CD14-positive monocyte (primary cell): ENCODE results near the gene GPR143. TPM values are rescaled to one million over a fixed set of nuclear protein-coding genes. Genes with fewer than 3 reads are reported as not detected.

Source experiments
- DNase-seq, 3 donors: peaks; one replicate each; pipeline ENCODE4 v3.0.0-alpha.2; 2011 to 2022
- H2AFZ ChIP-seq: 2 replicates; pipeline ENCODE4 v1.6.0; 2012; ENCODE audit warnings: mild to moderate bottlenecking, low read depth, low read length, inconsistent platforms; ENCODE audit not compliant: insufficient read depth, poor library complexity, severe bottlenecking
- H3K27ac ChIP-seq, 2 donors: 1 replicate in 1 of 2; 2 replicates in 1 of 2; pipeline ENCODE4 v1.5.1; 2012 to 2013; ENCODE audit warnings: low read length in 2 of 2, control low read depth in 1 of 2, inconsistent platforms in 1 of 2, low read depth in 1 of 2, mild to moderate bottlenecking in 1 of 2
- H3K27me3 ChIP-seq, 2 donors: one replicate each; pipeline versions ENCODE4 v1.6.0 to v1.6.1; 2011 to 2013; ENCODE audit warnings: low read length in 2 of 2; ENCODE audit not compliant: control insufficient read depth in 2 of 2, insufficient read depth in 2 of 2
- H3K36me3 ChIP-seq, 2 donors: replicated peaks in 1 of 2; 1 replicate in 1 of 2; 2 replicates in 1 of 2; pipeline versions ENCODE4 v1.5.1 to v1.6.1; 2012 to 2013; ENCODE audit warnings: low read length in 2 of 2, control low read depth in 1 of 2, inconsistent platforms in 1 of 2, mild to moderate bottlenecking in 1 of 2; ENCODE audit not compliant: insufficient read depth in 2 of 2, control insufficient read depth in 1 of 2
- H3K4me1 ChIP-seq, 2 donors: 1 replicate in 1 of 2; 2 replicates in 1 of 2; pipeline versions ENCODE4 v1.5.1 to v1.6.1; 2012 to 2013; ENCODE audit warnings: low read length in 2 of 2, control low read depth in 1 of 2, inconsistent platforms in 1 of 2, mild to moderate bottlenecking in 1 of 2, moderate library complexity in 1 of 2; ENCODE audit not compliant: insufficient read depth in 2 of 2, control insufficient read depth in 1 of 2
- H3K4me2 ChIP-seq: replicated peaks from 2 replicates; pipeline ENCODE3; 2012; ENCODE audit warnings: low read length, moderate library complexity, mild to moderate bottlenecking; ENCODE audit not compliant: poor library complexity, severe bottlenecking; ENCODE audit errors: extremely low read depth
- H3K4me3 ChIP-seq, 3 experiments: fragments of 200-600 bp in 1 of 3; sonication (generic) in 1 of 3; replicated peaks in 1 of 3; 1 replicate in 2 of 3; 2 replicates in 1 of 3; pipeline ENCODE4 v1.5.1; 2011 to 2013; ENCODE audit warnings: low read length in 3 of 3, mild to moderate bottlenecking in 3 of 3, control low read depth in 2 of 3, low read depth in 2 of 3, inconsistent platforms in 1 of 3, moderate library complexity in 1 of 3
- H3K79me2 ChIP-seq: 2 replicates; pipeline ENCODE4 v1.6.0; 2012; ENCODE audit warnings: mild to moderate bottlenecking, control low read depth, inconsistent platforms, low read length, moderate library complexity; ENCODE audit not compliant: insufficient read depth
- H3K9ac ChIP-seq: 2 replicates; pipeline ENCODE4 v1.6.0; 2017; ENCODE audit warnings: low read length, mild to moderate bottlenecking; ENCODE audit not compliant: insufficient read depth, poor library complexity, severe bottlenecking
- H3K9me3 ChIP-seq, 2 donors: replicated peaks in 1 of 2; 1 replicate in 1 of 2; 2 replicates in 1 of 2; pipeline versions ENCODE4 v1.5.1 to v1.6.1; 2012 to 2013; ENCODE audit warnings: low read length in 2 of 2, control low read depth in 1 of 2; ENCODE audit not compliant: control insufficient read depth in 1 of 2, insufficient read depth in 1 of 2
- H4K20me1 ChIP-seq: 2 replicates; pipeline ENCODE4 v1.6.0; 2012; ENCODE audit warnings: mild to moderate bottlenecking, low read length, control low read depth, moderate library complexity; ENCODE audit not compliant: insufficient read depth
- H3K27ac Mint-ChIP-seq, 7 donors: one replicate each; pipeline ENCODE4 v1.8.0; 2020; ENCODE audit warnings: mild to moderate bottlenecking in 7 of 7, mixed read lengths in 7 of 7, moderate library complexity in 6 of 7, inconsistent platforms in 2 of 7
- H3K27me3 Mint-ChIP-seq, 3 donors: one replicate each; pipeline ENCODE4 v1.8.0; 2021 to 2022; ENCODE audit warnings: low read depth in 3 of 3, mild to moderate bottlenecking in 3 of 3, mixed read lengths in 3 of 3, moderate library complexity in 3 of 3, inconsistent platforms in 1 of 3
- H3K36me3 Mint-ChIP-seq, 2 donors: one replicate each; pipeline ENCODE4 v1.8.0; 2020; ENCODE audit warnings: mixed read lengths in 2 of 2, inconsistent platforms in 1 of 2, mild to moderate bottlenecking in 1 of 2
- H3K4me1 Mint-ChIP-seq: one replicate; pipeline ENCODE4 v1.8.0; 2020; ENCODE audit warnings: mild to moderate bottlenecking, mixed read lengths
- H3K4me3 Mint-ChIP-seq, 2 donors: one replicate each; pipeline ENCODE4 v1.8.0; 2020; ENCODE audit warnings: mild to moderate bottlenecking in 2 of 2, mixed read lengths in 2 of 2, moderate library complexity in 1 of 2
- H3K9me3 Mint-ChIP-seq, 7 donors: one replicate each; pipeline ENCODE4 v1.8.0; 2020 to 2022; ENCODE audit warnings: mixed read lengths in 7 of 7, mild to moderate bottlenecking in 6 of 7, moderate library complexity in 6 of 7, inconsistent platforms in 2 of 7
- WGBS: methylation state at CpG from one replicate; pipeline ENCODE4 v1.1.5; 2013; ENCODE audit warnings: missing lambda C conversion rate; ENCODE audit not compliant: insufficient coverage; 5-methylcytosine and 5-hydroxymethylcytosine counted together
- intact Hi-C, 2 donors: fragments of 100-400 bp; cut with micrococcal nuclease; formaldehyde crosslinking; loops; one replicate each; pipeline versions ENCODE4 v1.15.0 to v1.15.1; 2023
- polyA plus RNA-seq, 3 donors: library from polyadenylated mRNA; depleted of rRNA in 1 of 3; unstranded in 2 of 3; stranded (reverse) in 1 of 3; fragments of 300-500 nt in 2 of 3; fragments of >200 nt in 1 of 3; fragmentation: Illumina TruSeq in 2 of 3; gene quantifications; 1 replicate in 2 of 3; 2 replicates in 1 of 3; pipeline ENCODE4 v1.2.3, GENCODE V29; 2012 to 2021
- TF ChIP-seq, protein P1 (sequence below): fragments of 200-600 bp; IDR thresholded peaks from one replicate; pipeline ENCODE4 v1.8.0; 2022; ENCODE audit warnings: antibody characterized with exemption, mild to moderate bottlenecking

Gene GPR143
- polyA plus RNA-seq, 3 donors, result not detected

DNA sequence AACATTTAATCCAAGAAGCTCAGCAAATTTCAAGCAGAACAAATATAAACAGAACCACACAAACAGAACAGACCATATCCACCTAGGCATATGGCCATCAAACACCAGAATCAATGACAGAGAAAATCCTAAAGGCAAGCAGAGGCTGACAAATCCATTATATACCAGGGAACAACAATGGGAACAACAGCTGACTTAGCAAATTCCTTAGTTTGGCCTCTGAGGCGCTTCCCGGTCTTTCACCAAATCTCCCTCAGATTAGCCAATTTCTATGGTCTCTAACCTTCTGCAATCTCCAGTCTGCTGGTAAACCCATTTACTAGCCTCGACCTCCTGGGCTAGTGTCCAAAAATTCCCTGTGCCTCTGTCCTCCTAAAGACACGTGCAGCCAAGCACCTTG lies 59.2 kb downstream of the GPR143 start:
- Histone ChIP-seq H4K20me1 (no peaks in the 10 kb centered on the region), H3K9me3 (no peaks in the 10 kb centered on the region), H3K27me3 (no peaks in the 10 kb centered on the region), H3K4me1 (peaks cover 0 to 7% of the 10 kb centered on the region in 2 donors), H3K4me2 (no peak overlapping the region), H3K27ac (no peak overlapping the region), H3K4me3 (no peak overlapping the region), H3K79me2 (no peaks in the 10 kb centered on the region), H2AFZ (no peak overlapping the region), H3K9ac (no peak overlapping the region), H3K36me3 (peaks cover 25 to 70% of the 10 kb centered on the region in 2 donors)
- H3K4me1 Mint-ChIP-seq, result peaks cover 7% of the 10 kb centered on the region
- TF ChIP-seq, protein P1, sequence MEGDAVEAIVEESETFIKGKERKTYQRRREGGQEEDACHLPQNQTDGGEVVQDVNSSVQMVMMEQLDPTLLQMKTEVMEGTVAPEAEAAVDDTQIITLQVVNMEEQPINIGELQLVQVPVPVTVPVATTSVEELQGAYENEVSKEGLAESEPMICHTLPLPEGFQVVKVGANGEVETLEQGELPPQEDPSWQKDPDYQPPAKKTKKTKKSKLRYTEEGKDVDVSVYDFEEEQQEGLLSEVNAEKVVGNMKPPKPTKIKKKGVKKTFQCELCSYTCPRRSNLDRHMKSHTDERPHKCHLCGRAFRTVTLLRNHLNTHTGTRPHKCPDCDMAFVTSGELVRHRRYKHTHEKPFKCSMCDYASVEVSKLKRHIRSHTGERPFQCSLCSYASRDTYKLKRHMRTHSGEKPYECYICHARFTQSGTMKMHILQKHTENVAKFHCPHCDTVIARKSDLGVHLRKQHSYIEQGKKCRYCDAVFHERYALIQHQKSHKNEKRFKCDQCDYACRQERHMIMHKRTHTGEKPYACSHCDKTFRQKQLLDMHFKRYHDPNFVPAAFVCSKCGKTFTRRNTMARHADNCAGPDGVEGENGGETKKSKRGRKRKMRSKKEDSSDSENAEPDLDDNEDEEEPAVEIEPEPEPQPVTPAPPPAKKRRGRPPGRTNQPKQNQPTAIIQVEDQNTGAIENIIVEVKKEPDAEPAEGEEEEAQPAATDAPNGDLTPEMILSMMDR, result no peak
- intact Hi-C loops, result loop anchor here (5.0 to 10.0 kb wide), 3 partner anchors 734 to 962 kb away; no protein-coding TSS in a partner anchor
- H3K27ac Mint-ChIP-seq, result no peak overlapping the region
- 97% methylated on average over 4 of the region's 4 CpGs for WGBS
- no peak overlapping the region for H3K4me3 Mint-ChIP-seq
- no peak for DNase-seq
- peaks cover 0 to 9% (median 2%) of the 10 kb centered on the region in 7 donors for H3K9me3 Mint-ChIP-seq
- H3K27me3 Mint-ChIP-seq, result peaks cover 0 to 10% (median 0%) of the 10 kb centered on the region in 3 donors
- H3K36me3 Mint-ChIP-seq, result peaks cover 56 to 69% of the 10 kb centered on the region in 2 donors

GRCh38 chrX:9704876-9705465 lies 60.7 kb downstream of the GPR143 start:
- peaks cover 0 to 7% of the 10 kb centered on the region in 2 donors for H3K4me1 ChIP-seq
- no peaks in the 10 kb centered on the region for H4K20me1 ChIP-seq
- no peak for DNase-seq
- no peak overlapping the region for H3K9ac ChIP-seq
- H3K4me3 ChIP-seq, result no peak overlapping the region
- no peak overlapping the region for H3K27ac Mint-ChIP-seq
- H3K27ac ChIP-seq, result no peak overlapping the region
- peaks cover 0 to 12% (median 2%) of the 10 kb centered on the region in 7 donors for H3K9me3 Mint-ChIP-seq
- H3K4me2 ChIP-seq, result no peak overlapping the region
- H3K79me2 ChIP-seq, result no peaks in the 10 kb centered on the region
- no CpG with 5 or more reads among the region's 6 CpGs for WGBS
- H3K4me1 Mint-ChIP-seq, result peaks cover 7% of the 10 kb centered on the region
- no peaks in the 10 kb centered on the region for H3K27me3 ChIP-seq
- peaks cover 64 to 71% of the 10 kb centered on the region in 2 donors for H3K36me3 Mint-ChIP-seq
- H3K27me3 Mint-ChIP-seq, result peaks cover 0 to 10% (median 0%) of the 10 kb centered on the region in 3 donors
- no peak overlapping the region for H3K4me3 Mint-ChIP-seq
- no peak overlapping the region for H2AFZ ChIP-seq
- H3K36me3 ChIP-seq, result peaks cover 31 to 70% of the 10 kb centered on the region in 2 donors
- no peaks in the 10 kb centered on the region for H3K9me3 ChIP-seq
- intact Hi-C loops, result loop anchor here (5.0 to 10.0 kb wide), 3 partner anchors 733 to 960 kb away; no protein-coding TSS in a partner anchor
- TF ChIP-seq, protein P1, result no peak
